OCI-LY1 (cell line): ENCODE results near the gene SECISBP2L.

Experiments
- H2AFZ ChIP-seq: fragments of 200-600 bp; sonication (generic), shearing (Covaris generic); 2 replicates; pipeline ENCODE4 v1.6.0; 2014; ENCODE audit warnings: antibody characterized with exemption, mild to moderate bottlenecking, low read length
- H3F3A ChIP-seq: fragments of 200-600 bp; sonication (generic), shearing (Covaris generic); 2 replicates; pipeline ENCODE4 v1.6.0; 2014; ENCODE audit warnings: mild to moderate bottlenecking, antibody characterized with exemption, low read length, moderate library complexity; ENCODE audit not compliant: insufficient read depth
- H3K27ac ChIP-seq: fragments of 200-600 bp; sonication (generic); 2 replicates; pipeline ENCODE4 v1.5.1; 2014; ENCODE audit warnings: low read length, mixed run types, mild to moderate bottlenecking, low read depth; ENCODE audit not compliant: poor library complexity, severe bottlenecking
- H3K27me3 ChIP-seq: fragments of 200-600 bp; sonication (generic); 2 replicates; pipeline ENCODE4 v1.6.0; 2014; ENCODE audit warnings: antibody characterized with exemption, mild to moderate bottlenecking, low read length, moderate library complexity; ENCODE audit not compliant: insufficient read depth
- H3K36me3 ChIP-seq: fragments of 200-600 bp; sonication (generic); 2 replicates; pipeline ENCODE4 v1.6.1; 2014; ENCODE audit warnings: mild to moderate bottlenecking, antibody characterized with exemption, low read length, moderate library complexity, mixed read lengths; ENCODE audit not compliant: insufficient read depth
- H3K4me1 ChIP-seq: fragments of 200-600 bp; sonication (generic); 2 replicates; pipeline ENCODE4 v1.5.1; 2014; ENCODE audit warnings: mild to moderate bottlenecking, low read length, moderate library complexity; ENCODE audit not compliant: insufficient read depth, severe bottlenecking
- H3K4me2 ChIP-seq: fragments of 200-600 bp; sonication (generic), shearing (Covaris generic); 2 replicates; pipeline ENCODE4 v1.6.1; 2014; ENCODE audit warnings: low read length
- H3K4me3 ChIP-seq: fragments of 200-600 bp; sonication (generic); 2 replicates; pipeline ENCODE4 v1.5.1; 2014; ENCODE audit warnings: low read length, low read depth, mild to moderate bottlenecking, mixed read lengths; ENCODE audit not compliant: poor library complexity, severe bottlenecking
- H3K79me2 ChIP-seq: fragments of 200-600 bp; shearing (Covaris generic); 2 replicates; pipeline ENCODE4 v1.6.1; 2016; ENCODE audit warnings: mixed run types, low read length, mixed read lengths; ENCODE audit not compliant: insufficient read depth
- H3K9ac ChIP-seq: fragments of 200-600 bp; sonication (generic), shearing (Covaris generic); 2 replicates; pipeline ENCODE4 v1.6.1; 2014; ENCODE audit warnings: mild to moderate bottlenecking, low read length, mixed read lengths
- H3K9me2 ChIP-seq: fragments of 200-600 bp; sonication (generic), shearing (Covaris generic); 2 replicates; pipeline ENCODE4 v1.6.1; 2014; ENCODE audit warnings: low read depth, mild to moderate bottlenecking, low read length, mixed read lengths
- H3K9me3 ChIP-seq: fragments of 200-600 bp; shearing (Covaris generic); 2 replicates; pipeline ENCODE4 v1.6.1; 2014; ENCODE audit warnings: low read length, mixed read lengths
- H4K20me1 ChIP-seq: fragments of 200-600 bp; sonication (generic), shearing (Covaris generic); 2 replicates; pipeline ENCODE4 v1.6.0; 2016; ENCODE audit warnings: mild to moderate bottlenecking, low read length; ENCODE audit not compliant: insufficient read depth
- EZH2 ChIP-seq: fragments of 200-600 bp; sonication (generic), shearing (Covaris generic); IDR thresholded peaks from 2 replicates; pipeline ENCODE4 v1.8.0; 2017; ENCODE audit warnings: borderline replicate concordance, mixed run types, mild to moderate bottlenecking, antibody characterized with exemption, low read length, moderate library complexity, mixed read lengths
- TF ChIP-seq, protein P1 (sequence below): fragments of 200-600 bp; sonication (generic), shearing (Covaris generic); IDR thresholded peaks from 2 replicates; pipeline ENCODE4 v1.5.1; 2017; ENCODE audit warnings: mild to moderate bottlenecking, antibody characterized with exemption, low read length, moderate library complexity, mixed read lengths

SECISBP2L gene

DNA sequence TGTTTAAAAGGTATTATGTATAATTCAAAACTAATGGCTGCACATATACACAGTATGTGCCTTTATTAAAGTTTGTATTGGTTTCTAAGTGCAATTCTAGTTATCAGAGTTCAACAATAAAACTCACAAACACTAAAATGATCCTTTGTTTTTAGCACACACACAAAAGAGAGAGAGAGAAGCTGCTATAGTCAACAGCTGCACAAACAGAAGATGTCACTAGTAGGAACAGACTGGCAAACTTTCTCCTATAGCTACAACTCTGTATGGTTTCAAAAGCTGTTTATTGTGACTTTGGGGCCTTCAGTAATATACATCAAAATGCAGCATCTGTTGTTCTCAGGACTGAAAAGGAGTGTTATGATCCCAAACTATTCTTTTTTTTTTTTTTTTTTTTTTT lies 6.1 kb downstream of the SECISBP2L start:
- H3K27me3 ChIP-seq: no peaks in the 10 kb centered on the region
- no peaks in the 10 kb centered on the region for H3K9me3 ChIP-seq
- no peaks in the 10 kb centered on the region for H3F3A ChIP-seq
- no peaks in the 10 kb centered on the region for H4K20me1 ChIP-seq
- H3K79me2 ChIP-seq: peaks cover 24% of the 10 kb centered on the region; the same call in 1 of the 2 replicates
- no peak overlapping the region for H3K9ac ChIP-seq
- H3K36me3 ChIP-seq: 0 out of 2 replicates have a peak, but pooled peaks cover 2% of the 10 kb centered on the region
- no peak overlapping the region for H2AFZ ChIP-seq
- H3K9me2 ChIP-seq: no peaks in the 10 kb centered on the region
- H3K4me3 ChIP-seq: no peak overlapping the region
- no peak overlapping the region for H3K4me2 ChIP-seq
- H3K4me1 ChIP-seq: peaks cover 8% of the 10 kb centered on the region
- TF ChIP-seq EZH2: no peak
- TF ChIP-seq, protein P1, sequence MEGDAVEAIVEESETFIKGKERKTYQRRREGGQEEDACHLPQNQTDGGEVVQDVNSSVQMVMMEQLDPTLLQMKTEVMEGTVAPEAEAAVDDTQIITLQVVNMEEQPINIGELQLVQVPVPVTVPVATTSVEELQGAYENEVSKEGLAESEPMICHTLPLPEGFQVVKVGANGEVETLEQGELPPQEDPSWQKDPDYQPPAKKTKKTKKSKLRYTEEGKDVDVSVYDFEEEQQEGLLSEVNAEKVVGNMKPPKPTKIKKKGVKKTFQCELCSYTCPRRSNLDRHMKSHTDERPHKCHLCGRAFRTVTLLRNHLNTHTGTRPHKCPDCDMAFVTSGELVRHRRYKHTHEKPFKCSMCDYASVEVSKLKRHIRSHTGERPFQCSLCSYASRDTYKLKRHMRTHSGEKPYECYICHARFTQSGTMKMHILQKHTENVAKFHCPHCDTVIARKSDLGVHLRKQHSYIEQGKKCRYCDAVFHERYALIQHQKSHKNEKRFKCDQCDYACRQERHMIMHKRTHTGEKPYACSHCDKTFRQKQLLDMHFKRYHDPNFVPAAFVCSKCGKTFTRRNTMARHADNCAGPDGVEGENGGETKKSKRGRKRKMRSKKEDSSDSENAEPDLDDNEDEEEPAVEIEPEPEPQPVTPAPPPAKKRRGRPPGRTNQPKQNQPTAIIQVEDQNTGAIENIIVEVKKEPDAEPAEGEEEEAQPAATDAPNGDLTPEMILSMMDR: no peak
- H3K27ac ChIP-seq: no peak overlapping the region

DNA sequence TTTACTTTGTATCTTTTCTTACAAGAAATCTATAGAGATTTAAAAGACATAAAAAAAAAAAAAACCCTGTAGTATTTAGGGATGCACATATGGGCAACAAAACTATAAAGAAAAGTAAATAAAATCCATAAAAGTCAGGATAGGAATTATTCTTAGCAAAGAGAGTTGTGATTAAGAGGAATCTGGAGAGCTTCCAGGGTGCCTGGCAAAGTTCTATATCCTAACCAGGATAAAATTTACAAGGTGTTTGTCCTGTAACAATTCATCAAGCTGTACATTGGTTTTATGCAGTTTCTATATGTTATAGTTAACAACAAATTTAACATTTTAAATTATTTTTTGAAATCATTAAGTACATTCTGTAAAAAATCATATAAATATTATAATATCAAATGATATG lies 7.9 kb downstream of the SECISBP2L start:
- Histone ChIP-seq H4K20me1 (no peaks in the 10 kb centered on the region), H3K27me3 (no peaks in the 10 kb centered on the region), H3K27ac (no peak overlapping the region), H3K4me3 (no peak overlapping the region), H3F3A (no peaks in the 10 kb centered on the region), H3K9me3 (no peaks in the 10 kb centered on the region), H3K4me1 (no peaks in the 10 kb centered on the region), H3K4me2 (no peak overlapping the region), H3K79me2 (peaks cover 16% of the 10 kb centered on the region; the same call in 1 of the 2 replicates), H3K36me3 (0 out of 2 replicates have a peak, but pooled peaks cover 5% of the 10 kb centered on the region), H2AFZ (no peak overlapping the region), H3K9me2 (no peaks in the 10 kb centered on the region), H3K9ac (no peak overlapping the region)
- TF ChIP-seq EZH2: no peak
- TF ChIP-seq, protein P1: no peak

DNA sequence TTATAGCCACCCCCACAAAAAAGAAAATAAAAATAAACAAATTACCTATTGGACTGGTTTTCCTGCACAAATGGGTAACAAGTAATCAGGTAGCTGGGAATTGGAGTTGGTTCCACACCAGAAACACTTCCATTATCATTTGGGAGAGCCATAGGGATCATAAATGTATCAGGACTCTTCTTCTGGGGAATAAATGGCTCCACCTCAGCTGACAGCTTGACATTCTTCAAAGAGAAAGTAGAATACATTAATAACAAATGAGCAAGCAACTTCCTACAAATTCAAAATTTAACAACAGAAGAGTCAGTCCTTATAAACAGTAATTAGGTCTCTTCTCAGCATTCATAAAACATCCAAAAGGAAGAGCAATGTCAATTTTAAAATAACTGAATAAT lies 8.7 kb downstream of the SECISBP2L start:
- H3K79me2 ChIP-seq: peaks cover 16% of the 10 kb centered on the region; the same call in 1 of the 2 replicates
- no peaks in the 10 kb centered on the region for H3F3A ChIP-seq
- TF ChIP-seq EZH2: no peak
- TF ChIP-seq, protein P1: no peak
- no peak overlapping the region for H3K27ac ChIP-seq
- H3K9ac ChIP-seq: no peak overlapping the region
- no peak overlapping the region for H2AFZ ChIP-seq
- no peaks in the 10 kb centered on the region for H3K27me3 ChIP-seq
- H3K9me2 ChIP-seq: no peaks in the 10 kb centered on the region
- H3K36me3 ChIP-seq: 0 out of 2 replicates have a peak, but pooled peaks cover 5% of the 10 kb centered on the region
- no peaks in the 10 kb centered on the region for H3K9me3 ChIP-seq
- H4K20me1 ChIP-seq: no peaks in the 10 kb centered on the region
- no peaks in the 10 kb centered on the region for H3K4me1 ChIP-seq
- no peak overlapping the region for H3K4me2 ChIP-seq
- H3K4me3 ChIP-seq: no peak overlapping the region
